ENCODE data around the gene TTC33.

The TTC33 gene

DNA sequence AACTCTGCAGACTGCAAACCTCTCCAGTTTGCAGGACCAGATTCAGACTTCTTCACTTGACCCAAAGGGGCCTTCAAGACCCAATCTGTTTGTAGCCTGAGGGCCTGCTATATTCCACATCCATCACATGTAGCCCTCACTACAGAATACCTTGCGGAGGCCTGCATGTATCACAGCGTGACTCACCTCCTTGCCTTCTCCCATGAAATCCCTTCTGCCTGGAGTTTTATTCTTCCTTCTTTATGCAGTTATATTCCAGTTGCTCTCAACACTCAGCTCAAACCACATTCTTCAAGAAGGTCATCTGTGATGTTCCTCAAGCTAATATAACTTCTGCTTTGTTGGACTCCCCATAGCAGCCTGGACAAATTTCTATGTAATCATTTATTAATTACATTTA is 274.5 kb downstream of the TTC33 start:
- no peak for DNase-seq (ENCODE audit: low spot score)

DNA sequence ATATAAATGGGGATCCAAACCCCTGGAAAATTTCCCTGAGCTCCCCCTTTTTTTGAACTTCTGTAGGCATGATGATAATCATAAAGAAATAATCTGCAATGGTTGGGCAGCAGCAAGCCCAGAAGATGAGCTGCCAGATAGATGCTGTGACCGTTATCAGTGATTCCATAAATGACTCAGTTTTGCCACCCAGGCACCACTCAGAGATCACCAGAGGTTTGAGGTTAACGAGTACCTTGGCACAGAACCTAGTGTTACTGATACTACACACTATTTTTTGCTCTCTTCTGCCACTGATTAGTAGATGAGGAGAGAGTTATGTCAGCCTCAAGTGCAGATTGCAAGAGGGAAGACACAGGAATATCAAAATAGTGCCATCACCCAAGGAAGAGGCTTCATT is 275.4 kb downstream of the TTC33 start:
- DNase-seq (ENCODE audit: low spot score): no peak

DNA sequence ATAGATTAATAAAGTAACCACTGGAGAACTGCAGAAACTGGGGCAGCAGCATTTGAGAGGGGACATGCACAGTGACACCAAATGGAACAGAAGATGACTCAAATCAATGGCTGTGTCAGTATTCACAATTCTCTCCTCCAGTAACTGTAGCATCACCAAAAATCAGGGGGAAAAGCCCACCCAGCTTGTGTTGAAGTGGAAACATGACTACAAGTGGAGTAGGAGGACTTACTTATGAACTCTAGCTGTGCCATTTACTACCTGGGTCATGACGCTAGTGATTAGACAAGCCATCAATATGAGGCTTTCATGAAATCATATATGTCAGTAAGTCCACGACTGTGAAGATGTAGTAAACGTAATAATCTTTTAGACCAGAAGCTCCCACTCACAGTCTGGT is 275.8 kb downstream of the TTC33 start:
- no peak for DNase-seq (ENCODE audit: low spot score)

DNA sequence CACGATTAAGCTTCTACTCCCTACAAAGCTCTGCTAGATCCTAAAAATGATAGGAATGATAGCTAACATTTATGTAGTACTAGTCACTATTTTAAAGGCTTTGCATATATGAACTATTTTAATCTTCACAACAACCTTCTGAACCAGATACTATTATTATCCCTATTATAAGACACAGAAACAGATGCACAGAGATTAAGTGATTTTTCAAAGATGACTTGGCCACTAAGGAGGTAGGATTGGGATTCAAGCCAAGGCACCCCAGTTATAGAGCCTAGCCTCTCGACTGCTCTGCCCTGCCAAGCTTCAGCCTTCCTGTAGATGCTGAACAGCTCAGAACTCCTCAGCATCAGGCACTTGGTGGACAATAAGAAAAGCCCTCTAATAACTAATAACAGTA is 277.0 kb downstream of the TTC33 start:
- DNase-seq (ENCODE audit: low spot score): no peak

DNA sequence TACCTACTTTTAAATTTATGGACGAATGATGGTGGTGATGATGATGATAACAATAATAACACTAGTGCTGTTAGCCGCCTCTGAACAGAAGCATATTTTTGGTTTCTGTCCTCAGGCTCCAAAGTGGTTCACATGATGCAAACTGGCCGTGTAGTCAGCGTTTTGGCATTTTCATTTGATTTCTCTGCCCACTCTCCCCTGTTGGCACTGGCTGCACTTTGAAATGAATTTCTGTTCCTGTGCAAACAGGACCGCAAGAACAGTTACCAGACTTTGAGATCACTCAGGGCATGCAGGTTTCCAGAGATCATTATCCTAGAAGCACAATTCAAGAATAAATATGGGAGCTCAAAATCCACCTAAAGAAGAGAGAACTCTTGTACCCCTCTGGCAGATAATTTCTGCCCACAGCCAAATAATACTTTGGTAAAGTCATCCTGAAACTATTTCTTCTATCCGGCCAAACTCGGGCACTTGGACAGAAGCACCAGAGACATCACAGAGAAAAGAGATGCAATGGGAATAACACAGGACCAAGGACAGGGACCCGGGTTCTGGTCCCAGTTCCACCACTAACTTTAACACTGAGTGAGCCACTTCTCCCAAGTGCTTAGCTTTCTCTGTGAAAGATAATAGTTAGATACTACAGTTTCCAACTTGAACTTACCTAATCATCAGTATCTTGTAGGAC is 277.8 kb downstream of the TTC33 start:
- DNase-seq (ENCODE audit: low spot score): no peak

DNA sequence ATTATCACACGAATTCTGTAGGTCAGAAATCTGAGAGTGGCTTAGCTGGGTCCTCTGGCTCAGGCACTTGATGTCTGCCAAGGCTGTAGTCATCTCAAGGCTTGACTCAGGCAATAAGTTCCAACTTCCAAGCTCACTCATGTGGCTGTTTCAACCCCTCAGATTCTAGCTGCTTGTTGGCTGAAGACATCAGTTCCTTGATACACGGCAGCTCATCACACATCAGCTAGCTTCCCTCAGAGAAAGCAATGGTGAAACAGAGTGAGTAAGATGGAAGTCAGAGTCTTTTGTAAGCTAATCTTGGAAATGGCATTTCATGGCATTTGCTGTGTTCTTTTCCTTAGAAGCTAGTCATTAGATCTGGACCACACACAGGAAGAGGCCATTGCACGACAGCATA is 280.2 kb downstream of the TTC33 start:
- DNase-seq (ENCODE audit: low spot score): no peak

DNA sequence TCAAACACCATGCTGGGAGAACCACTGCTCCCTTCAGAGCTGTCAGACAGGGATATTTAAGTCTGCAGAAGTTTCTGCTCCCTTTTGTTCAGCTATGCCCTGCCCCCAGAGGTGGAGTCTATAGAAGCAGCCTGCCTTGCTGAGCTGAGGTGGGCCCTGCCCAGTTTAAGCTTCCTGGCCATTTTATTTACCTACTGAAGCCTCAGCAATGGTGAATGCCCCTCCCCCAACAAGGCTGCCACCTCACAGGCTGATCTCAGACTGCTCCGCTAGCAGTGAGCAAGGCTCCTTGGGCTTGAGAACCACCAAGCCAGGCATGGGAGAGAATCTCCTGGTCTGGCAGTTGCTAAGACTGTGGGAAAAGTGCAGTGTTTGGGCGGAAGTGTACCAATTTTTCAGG is 281.5 kb downstream of the TTC33 start:
- no peak for DNase-seq (ENCODE audit: low spot score)

DNA sequence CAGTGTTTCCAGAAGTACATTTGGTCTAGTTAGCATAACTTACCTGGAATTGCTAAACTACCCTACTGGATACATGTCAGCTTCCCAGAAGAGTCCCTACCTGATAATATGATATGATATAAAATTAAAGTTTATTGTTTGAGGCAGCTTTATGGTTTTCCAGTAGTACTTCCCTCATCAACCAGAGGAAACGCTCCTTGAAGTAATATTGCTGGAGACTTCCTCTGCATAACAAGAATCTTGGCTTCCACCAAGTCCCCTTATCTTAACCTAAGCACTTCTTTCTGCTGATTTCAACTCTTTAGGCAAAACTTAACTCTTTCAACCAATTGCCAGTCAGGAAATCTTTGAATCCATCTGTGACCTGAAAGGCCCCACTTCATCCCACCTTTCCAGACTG is 290.3 kb downstream of the TTC33 start:
- no peak for DNase-seq (ENCODE audit: low spot score)

DNA sequence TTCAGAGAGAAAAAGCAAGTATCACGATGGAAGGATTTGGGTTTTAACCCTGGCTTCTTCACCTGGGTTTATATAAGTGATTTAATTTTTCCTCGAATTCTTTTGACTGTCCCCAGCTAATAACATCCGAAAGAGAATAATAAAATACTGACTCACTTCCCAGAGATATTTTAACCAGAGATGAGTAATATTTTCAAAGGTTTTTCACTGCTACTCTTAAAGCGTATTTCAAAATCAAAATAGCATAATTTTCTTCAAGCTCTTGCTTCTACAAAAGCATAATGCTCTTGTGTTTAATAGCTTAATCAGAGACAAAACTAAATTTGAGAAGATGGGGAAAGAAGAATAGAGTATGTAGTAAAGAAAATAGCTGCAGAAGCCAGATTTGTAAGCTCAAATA is 291.2 kb downstream of the TTC33 start:
- DNase-seq (ENCODE audit: low spot score): no peak

Measured in kidney tubule cell (primary cell).